CD4-positive, alpha-beta T cell (primary cell): ENCODE measurements around the gene HIP1. TPM values are rescaled to one million over a fixed set of nuclear protein-coding genes. Genes with fewer than 3 reads are reported as not detected.

Experiments
- ATAC-seq: fragments of 200-7000 bp; cut with Tn5 transposase; one replicate; pipeline ENCODE4 v1.10.0; 2022; ENCODE audit warnings: mild to moderate bottlenecking; ENCODE audit not compliant: poor library complexity
- CTCF ChIA-PET: fragments of 350-600 bp; sonication (Branson Sonifier 250); formaldehyde crosslinking; loops from one replicate; lab custom pipeline; 2021; ENCODE audit warnings: antibody characterized with exemption, inconsistent platforms; lab: Charles Lee
- POLR2A ChIA-PET: fragments of 350-600 bp; sonication (Branson Sonifier 250); formaldehyde crosslinking; loops from one replicate; lab custom pipeline; 2021; ENCODE audit warnings: antibody characterized with exemption, inconsistent platforms; lab: Charles Lee
- DNase-seq, 14 experiments: peaks; one replicate each; pipeline ENCODE4 v3.0.0-alpha.2; 2013 to 2020; ENCODE audit warnings: mixed read lengths in 2 of 14
- H3K27ac ChIP-seq, 2 donors: one replicate each; pipeline versions ENCODE4 v1.5.1 to v1.7.0; 2013; ENCODE audit warnings: low read length in 2 of 2, low read depth in 1 of 2, mild to moderate bottlenecking in 1 of 2
- H3K27me3 ChIP-seq, 2 experiments: 1 replicate in 1 of 2; 2 replicates in 1 of 2; pipeline versions ENCODE4 v1.6.1 to v1.7.0; 2013; ENCODE audit warnings: low read length in 2 of 2, control low read depth in 1 of 2, mild to moderate bottlenecking in 1 of 2, moderate library complexity in 1 of 2; ENCODE audit not compliant: insufficient read depth in 2 of 2, control insufficient read depth in 1 of 2
- H3K36me3 ChIP-seq: one replicate; pipeline ENCODE4 v1.6.1; 2013; ENCODE audit warnings: low read length, control low read depth; ENCODE audit not compliant: insufficient read depth
- H3K4me1 ChIP-seq: one replicate; pipeline ENCODE4 v1.6.1; 2013; ENCODE audit warnings: low read length, control low read depth; ENCODE audit not compliant: insufficient read depth
- H3K4me3 ChIP-seq: one replicate; pipeline ENCODE4 v1.5.1; 2013; ENCODE audit warnings: mild to moderate bottlenecking, low read length, moderate library complexity
- H3K9me3 ChIP-seq, 2 experiments: 1 replicate in 1 of 2; 2 replicates in 1 of 2; pipeline versions ENCODE4 v1.6.1 to v1.7.0; 2013; ENCODE audit warnings: low read length in 2 of 2, mild to moderate bottlenecking in 2 of 2, control low read depth in 1 of 2, moderate library complexity in 1 of 2; ENCODE audit not compliant: control insufficient read depth in 1 of 2, insufficient read depth in 1 of 2
- H3K27ac Mint-ChIP-seq: one replicate; pipeline ENCODE4 v1.8.0; 2020; ENCODE audit warnings: mixed read lengths
- H3K27me3 Mint-ChIP-seq: one replicate; pipeline ENCODE4 v1.8.0; 2021; ENCODE audit warnings: mixed read lengths
- H3K36me3 Mint-ChIP-seq: one replicate; pipeline ENCODE4 v1.8.0; 2021; ENCODE audit warnings: low read depth, mixed read lengths
- H3K4me1 Mint-ChIP-seq: one replicate; pipeline ENCODE4 v1.8.0; 2021; ENCODE audit warnings: low read depth, mixed read lengths
- H3K4me3 Mint-ChIP-seq: one replicate; pipeline ENCODE4 v1.8.0; 2020; ENCODE audit warnings: mild to moderate bottlenecking, mixed read lengths
- H3K9me3 Mint-ChIP-seq: one replicate; pipeline ENCODE4 v1.8.0; 2020; ENCODE audit warnings: mixed read lengths
- intact Hi-C, 2 experiments: fragments of 100-400 bp; cut with DNase I in 1 of 2; cut with micrococcal nuclease in 1 of 2; formaldehyde crosslinking; loops; one replicate each; pipeline versions ENCODE4 v1.15.1 to v1.9.0; 2023 to 2025; cut with DNase I, micrococcal nuclease
- total RNA-seq, 174 experiments: library from RNA in 2 of 174; stranded (reverse) in 2 of 174; gene quantifications; one replicate each; pipeline ENCODE4 v1.2.3 and lab custom pipeline; 2021 to 2026
- TF ChIP-seq, protein P1 (sequence below): fragments of 200-600 bp; IDR thresholded peaks from one replicate; pipeline ENCODE4 v1.8.0; 2022; ENCODE audit warnings: antibody characterized with exemption, mild to moderate bottlenecking

HIP1 gene
- total RNA-seq, 2 experiments from 2014 or later: 1.5 to 1.7 TPM

DNA sequence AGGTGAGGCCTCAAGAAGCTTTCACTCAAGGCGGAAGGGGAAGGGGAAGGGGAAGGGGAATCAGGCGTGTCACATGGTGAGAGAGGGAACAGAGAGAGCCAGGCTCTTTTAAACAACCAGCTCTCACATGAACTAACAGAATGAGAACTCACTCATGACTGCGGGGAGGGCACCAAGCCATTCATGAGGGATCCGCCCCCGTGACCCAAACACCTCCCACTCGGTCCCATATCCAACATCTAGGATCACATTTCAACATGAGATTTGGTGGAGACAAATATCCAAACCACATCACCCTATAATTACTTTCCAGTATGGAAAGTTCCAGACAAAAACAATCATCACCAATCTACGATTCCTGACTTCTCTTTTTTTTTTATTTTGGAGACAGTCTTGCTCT, 22.9 kb downstream of the HIP1 start:
- intact Hi-C loops: no loop called here

DNA sequence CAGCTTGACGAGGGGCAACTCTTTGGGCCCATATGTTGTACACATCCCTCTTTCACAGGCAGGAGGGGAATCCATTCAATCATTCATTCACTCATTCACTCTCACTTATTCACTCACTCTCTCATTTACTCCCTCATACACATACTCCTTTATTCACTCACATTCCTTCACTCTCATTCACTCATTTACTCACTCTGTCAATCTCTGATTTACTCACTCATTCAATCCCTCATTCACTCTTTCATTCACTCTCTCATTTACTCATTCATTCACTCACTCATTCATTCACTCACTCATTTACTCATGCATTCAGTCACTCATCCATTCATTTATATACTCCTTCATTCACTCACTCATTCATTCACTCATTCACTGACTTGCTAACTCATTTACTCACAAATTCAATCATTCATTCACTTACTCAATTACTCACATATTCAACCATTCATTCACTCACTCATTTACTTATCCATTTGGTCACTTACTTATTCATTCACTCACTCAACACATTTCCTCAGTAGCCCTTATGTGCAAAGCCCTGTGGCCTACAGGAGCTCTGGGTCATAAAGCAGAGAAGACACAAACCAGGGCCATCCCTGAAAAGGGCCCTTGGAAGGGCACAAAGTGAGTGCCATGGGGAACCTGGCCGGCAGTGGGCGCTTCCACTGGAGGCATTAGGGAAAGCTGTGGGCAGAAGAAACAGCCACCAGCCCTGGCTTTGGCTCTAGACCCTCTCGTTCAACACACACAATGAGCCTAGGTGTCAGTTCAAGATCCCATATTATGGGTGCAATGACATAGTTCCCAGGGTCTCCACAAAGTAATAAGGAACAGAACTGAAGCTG, 26.0 kb downstream of the HIP1 start:
- peaks cover 16% of the 10 kb centered on the region for H3K36me3 Mint-ChIP-seq
- H3K9me3 Mint-ChIP-seq: peaks cover 16% of the 10 kb centered on the region
- CTCF ChIA-PET: no interaction called here
- Histone ChIP-seq H3K36me3 (no peaks in the 10 kb centered on the region), H3K4me3 (no peak overlapping the region), H3K27ac (no peak overlapping the region), H3K9me3 (peaks cover 11 to 13% of the 10 kb centered on the region in 2 experiments), H3K4me1 (no peaks in the 10 kb centered on the region), H3K27me3 (no peaks in the 10 kb centered on the region)
- intact Hi-C loops: no loop called here
- POLR2A ChIA-PET: no interaction called here
- peaks cover 8% of the 10 kb centered on the region for H3K4me1 Mint-ChIP-seq
- ATAC-seq (no peak), DNase-seq (no peak)
- TF ChIP-seq, protein P1, sequence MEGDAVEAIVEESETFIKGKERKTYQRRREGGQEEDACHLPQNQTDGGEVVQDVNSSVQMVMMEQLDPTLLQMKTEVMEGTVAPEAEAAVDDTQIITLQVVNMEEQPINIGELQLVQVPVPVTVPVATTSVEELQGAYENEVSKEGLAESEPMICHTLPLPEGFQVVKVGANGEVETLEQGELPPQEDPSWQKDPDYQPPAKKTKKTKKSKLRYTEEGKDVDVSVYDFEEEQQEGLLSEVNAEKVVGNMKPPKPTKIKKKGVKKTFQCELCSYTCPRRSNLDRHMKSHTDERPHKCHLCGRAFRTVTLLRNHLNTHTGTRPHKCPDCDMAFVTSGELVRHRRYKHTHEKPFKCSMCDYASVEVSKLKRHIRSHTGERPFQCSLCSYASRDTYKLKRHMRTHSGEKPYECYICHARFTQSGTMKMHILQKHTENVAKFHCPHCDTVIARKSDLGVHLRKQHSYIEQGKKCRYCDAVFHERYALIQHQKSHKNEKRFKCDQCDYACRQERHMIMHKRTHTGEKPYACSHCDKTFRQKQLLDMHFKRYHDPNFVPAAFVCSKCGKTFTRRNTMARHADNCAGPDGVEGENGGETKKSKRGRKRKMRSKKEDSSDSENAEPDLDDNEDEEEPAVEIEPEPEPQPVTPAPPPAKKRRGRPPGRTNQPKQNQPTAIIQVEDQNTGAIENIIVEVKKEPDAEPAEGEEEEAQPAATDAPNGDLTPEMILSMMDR: no peak
- H3K4me3 Mint-ChIP-seq: no peak overlapping the region
- no peak overlapping the region for H3K27ac Mint-ChIP-seq
- no peaks in the 10 kb centered on the region for H3K27me3 Mint-ChIP-seq

More for the DNA sequence above, 22.9 kb downstream of the HIP1 start:
- no peak overlapping the region for H3K27ac Mint-ChIP-seq
- ChIA-PET POLR2A (no interaction called here), CTCF (interaction anchor here (0.7 kb wide), 1 partner anchor 15 kb away, joined by 4 read pairs; no protein-coding TSS in a partner anchor)
- no peaks in the 10 kb centered on the region for H3K4me1 ChIP-seq
- no peak for DNase-seq
- H3K9me3 ChIP-seq: peaks cover 0 to 3% of the 10 kb centered on the region in 2 experiments
- H3K4me3 ChIP-seq: no peak overlapping the region
- peaks cover 6% of the 10 kb centered on the region for H3K9me3 Mint-ChIP-seq
- H3K36me3 Mint-ChIP-seq: peaks cover 15% of the 10 kb centered on the region
- no peak for ATAC-seq
- H3K27ac ChIP-seq: no peak overlapping the region
- H3K4me3 Mint-ChIP-seq: no peak overlapping the region
- no peaks in the 10 kb centered on the region for H3K36me3 ChIP-seq
- TF ChIP-seq, protein P1: no peak
- no peaks in the 10 kb centered on the region for H3K27me3 Mint-ChIP-seq
- H3K27me3 ChIP-seq: no peaks in the 10 kb centered on the region
- H3K4me1 Mint-ChIP-seq: peaks cover 8% of the 10 kb centered on the region

DNA sequence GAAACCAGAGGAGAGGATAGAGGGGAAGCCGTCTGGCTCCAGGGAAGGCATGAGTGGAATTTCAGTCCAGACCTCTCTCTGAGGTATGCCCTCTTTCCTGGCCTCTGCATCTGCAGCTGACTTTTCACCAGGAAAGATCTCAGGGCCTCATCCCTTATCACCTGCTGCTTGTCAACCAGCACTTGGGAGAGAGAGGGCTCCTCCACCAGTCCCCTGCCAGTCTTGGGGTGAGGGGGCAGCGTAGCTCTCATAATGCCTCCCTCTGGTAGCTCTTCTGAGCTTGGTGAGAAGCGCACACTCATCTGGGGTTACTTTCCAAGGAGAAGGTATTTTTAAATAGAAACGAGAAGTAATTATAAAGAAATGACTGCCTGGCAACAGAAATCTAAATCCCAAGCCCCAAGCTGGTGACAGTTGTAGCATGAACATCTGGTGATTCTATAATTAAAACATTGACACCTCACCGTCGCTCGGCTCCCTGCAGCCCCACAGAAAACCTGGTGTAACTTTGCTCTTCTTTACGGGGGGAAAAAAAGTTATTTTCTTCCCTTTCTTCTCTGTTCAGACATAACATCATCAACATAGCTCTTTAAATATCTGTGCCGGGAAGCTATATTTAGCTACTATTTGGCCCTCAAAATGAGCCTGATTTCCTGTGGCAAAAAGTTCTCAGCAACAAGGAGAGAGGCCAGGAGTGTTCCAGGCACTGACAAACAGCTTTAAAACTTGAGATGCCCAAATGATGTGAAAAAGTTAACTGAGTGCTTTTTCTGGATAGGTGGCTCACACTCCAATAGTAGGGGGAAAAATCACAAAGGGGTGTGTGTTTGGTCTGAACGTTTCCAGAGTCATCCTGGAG, 26.9 kb downstream of the HIP1 start:
- POLR2A ChIA-PET: no interaction called here
- CTCF ChIA-PET: no interaction called here
- Mint-ChIP-seq H3K27ac (no peak overlapping the region), H3K36me3 (peaks cover 16% of the 10 kb centered on the region), H3K27me3 (no peaks in the 10 kb centered on the region), H3K9me3 (peaks cover 16% of the 10 kb centered on the region), H3K4me3 (no peak overlapping the region), H3K4me1 (peaks cover 8% of the 10 kb centered on the region)
- no peak overlapping the region for H3K4me3 ChIP-seq
- H3K27me3 ChIP-seq: no peaks in the 10 kb centered on the region
- peaks cover 11 to 13% of the 10 kb centered on the region in 2 experiments for H3K9me3 ChIP-seq
- DNase-seq: no peak
- TF ChIP-seq, protein P1: no peak
- H3K4me1 ChIP-seq: no peaks in the 10 kb centered on the region
- no peak for ATAC-seq
- H3K36me3 ChIP-seq: no peaks in the 10 kb centered on the region
- intact Hi-C loops: no loop called here
- H3K27ac ChIP-seq: no peak overlapping the region
